PC-3 (cell line): ENCODE results near the gene TBXT.

ENCODE experiments used
- CTCF ChIP-seq: fragments of 300-600 bp; sonication (generic); conservative IDR thresholded peaks from 2 replicates; pipeline ENCODE4 v1.5.1; 2017; ENCODE audit warnings: antibody characterized with exemption, low read depth, mild to moderate bottlenecking, low read length
- EZH2 ChIP-seq: fragments of 300-600 bp; sonication (generic); IDR thresholded peaks from one replicate; pipeline ENCODE4 v1.6.1; 2017; ENCODE audit warnings: antibody characterized with exemption, mild to moderate bottlenecking, low read length; ENCODE audit not compliant: unreplicated experiment
- EZH2phosphoT487 ChIP-seq: fragments of 300-600 bp; sonication (generic); IDR thresholded peaks from 2 replicates; pipeline ENCODE4 v1.6.1; 2018; ENCODE audit warnings: mild to moderate bottlenecking, antibody characterized with exemption, low read length, borderline replicate concordance

GRCh38 chr6:166179704-166180103 is 12.1 kb upstream of the TBXT start:
- no peak for TF ChIP-seq CTCF
- TF ChIP-seq EZH2: no peak
- no peak for TF ChIP-seq EZH2phosphoT487
